ENCODE measurements around the gene TSHZ2.
"Not testable (repeated sequence)": the region's sequence is repeated elsewhere in the genome, so short reads cannot be mapped to it uniquely, and the experiment has no call there.

The TSHZ2 gene

GRCh38 chr20:53345536-53346334, 373.6 kb downstream of the TSHZ2 start:
- DNase-seq (ENCODE audit: low spot score) = no peak

- no peak for DNase-seq (ENCODE audit: low spot score)
Measured at GRCh38 chr20:53346335-53346648, 374.1 kb downstream of the TSHZ2 start.

- DNase-seq (ENCODE audit: low spot score) = no peak
Measured at GRCh38 chr20:53349730-53350129, 377.6 kb downstream of the TSHZ2 start.

- no peak for DNase-seq (ENCODE audit: low spot score)
Measured at GRCh38 chr20:53352727-53353440, 380.7 kb downstream of the TSHZ2 start.

GRCh38 chr20:53354314-53354713, 382.2 kb downstream of the TSHZ2 start:
- no peak for DNase-seq (ENCODE audit: low spot score)

GRCh38 chr20:53355790-53356189, 383.6 kb downstream of the TSHZ2 start:
- DNase-seq (ENCODE audit: low spot score) = no peak

- DNase-seq (ENCODE audit: low spot score) = no peak
Measured at GRCh38 chr20:53359425-53359824, 387.3 kb downstream of the TSHZ2 start.

GRCh38 chr20:53360852-53361251, 388.7 kb downstream of the TSHZ2 start:
- no peak for DNase-seq (ENCODE audit: low spot score)

- DNase-seq (ENCODE audit: low spot score) = no peak
Measured at GRCh38 chr20:53362736-53363135, 390.6 kb downstream of the TSHZ2 start.

- DNase-seq (ENCODE audit: low spot score) = no peak
Measured at GRCh38 chr20:53364646-53365045, 392.5 kb downstream of the TSHZ2 start.

- no peak for DNase-seq (ENCODE audit: low spot score)
Measured at GRCh38 chr20:53365076-53365475, 392.9 kb downstream of the TSHZ2 start.

GRCh38 chr20:53365539-53366075, 393.4 kb downstream of the TSHZ2 start:
- no peak for DNase-seq (ENCODE audit: low spot score)

- DNase-seq (ENCODE audit: low spot score) = not testable (repeated sequence)
Measured at GRCh38 chr20:53366928-53367327, 394.8 kb downstream of the TSHZ2 start.

GRCh38 chr20:53369871-53370270, 397.7 kb downstream of the TSHZ2 start:
- DNase-seq (ENCODE audit: low spot score) = no peak

- DNase-seq (ENCODE audit: low spot score) = no peak
Measured at GRCh38 chr20:53370345-53370961, 398.3 kb downstream of the TSHZ2 start.

- DNase-seq (ENCODE audit: low spot score) = no peak
Measured at GRCh38 chr20:53371216-53371615, 399.1 kb downstream of the TSHZ2 start.

GRCh38 chr20:53376021-53376420, 403.9 kb downstream of the TSHZ2 start:
- DNase-seq (ENCODE audit: low spot score) = no peak

- no peak for DNase-seq (ENCODE audit: low spot score)
Measured at GRCh38 chr20:53379014-53379832, 407.1 kb downstream of the TSHZ2 start.

GRCh38 chr20:53379833-53380120, 407.6 kb downstream of the TSHZ2 start:
- DNase-seq (ENCODE audit: low spot score) = no peak

- no peak for DNase-seq (ENCODE audit: low spot score)
Measured at GRCh38 chr20:53381568-53382262, 409.6 kb downstream of the TSHZ2 start.

GRCh38 chr20:53382263-53382844, 410.2 kb downstream of the TSHZ2 start:
- DNase-seq (ENCODE audit: low spot score) = no peak

All from AG08396 (cell line).